VCaP (cell line): ENCODE measurements around the gene COPS9.

Experiments
- H3K27ac ChIP-seq: fragments of 450-650 bp; 2 replicates; pipeline ENCODE4 v1.5.1; 2017
- TF ChIP-seq, protein P1 (sequence below): fragments of 450-650 bp; conservative IDR thresholded peaks from 2 replicates; pipeline ENCODE4 v1.5.1; 2017; ENCODE audit warnings: mild to moderate bottlenecking, moderate library complexity

Gene COPS9

DNA sequence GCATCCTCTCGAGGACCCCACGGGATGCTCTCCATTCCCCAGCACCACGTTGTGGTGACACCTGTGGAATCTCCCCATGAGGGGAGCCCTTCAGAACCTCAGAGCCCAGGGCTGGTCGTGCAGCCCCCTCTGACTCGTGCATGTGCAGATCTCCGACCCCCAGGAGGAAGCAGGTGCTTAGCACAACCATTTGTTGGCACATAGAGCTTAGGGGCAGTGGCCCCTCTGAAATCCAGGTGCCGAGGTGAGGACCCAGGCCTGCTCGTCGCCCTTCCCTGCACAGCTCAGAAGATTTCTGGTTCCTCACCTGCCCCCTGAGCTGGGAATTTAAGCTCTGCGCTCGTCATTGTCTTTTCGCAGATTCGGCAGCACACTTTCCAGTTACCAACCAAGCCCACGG lies 5.6 kb upstream of the COPS9 start:
- no peak overlapping the region for H3K27ac ChIP-seq
- TF ChIP-seq, protein P1, sequence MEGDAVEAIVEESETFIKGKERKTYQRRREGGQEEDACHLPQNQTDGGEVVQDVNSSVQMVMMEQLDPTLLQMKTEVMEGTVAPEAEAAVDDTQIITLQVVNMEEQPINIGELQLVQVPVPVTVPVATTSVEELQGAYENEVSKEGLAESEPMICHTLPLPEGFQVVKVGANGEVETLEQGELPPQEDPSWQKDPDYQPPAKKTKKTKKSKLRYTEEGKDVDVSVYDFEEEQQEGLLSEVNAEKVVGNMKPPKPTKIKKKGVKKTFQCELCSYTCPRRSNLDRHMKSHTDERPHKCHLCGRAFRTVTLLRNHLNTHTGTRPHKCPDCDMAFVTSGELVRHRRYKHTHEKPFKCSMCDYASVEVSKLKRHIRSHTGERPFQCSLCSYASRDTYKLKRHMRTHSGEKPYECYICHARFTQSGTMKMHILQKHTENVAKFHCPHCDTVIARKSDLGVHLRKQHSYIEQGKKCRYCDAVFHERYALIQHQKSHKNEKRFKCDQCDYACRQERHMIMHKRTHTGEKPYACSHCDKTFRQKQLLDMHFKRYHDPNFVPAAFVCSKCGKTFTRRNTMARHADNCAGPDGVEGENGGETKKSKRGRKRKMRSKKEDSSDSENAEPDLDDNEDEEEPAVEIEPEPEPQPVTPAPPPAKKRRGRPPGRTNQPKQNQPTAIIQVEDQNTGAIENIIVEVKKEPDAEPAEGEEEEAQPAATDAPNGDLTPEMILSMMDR = no peak

DNA sequence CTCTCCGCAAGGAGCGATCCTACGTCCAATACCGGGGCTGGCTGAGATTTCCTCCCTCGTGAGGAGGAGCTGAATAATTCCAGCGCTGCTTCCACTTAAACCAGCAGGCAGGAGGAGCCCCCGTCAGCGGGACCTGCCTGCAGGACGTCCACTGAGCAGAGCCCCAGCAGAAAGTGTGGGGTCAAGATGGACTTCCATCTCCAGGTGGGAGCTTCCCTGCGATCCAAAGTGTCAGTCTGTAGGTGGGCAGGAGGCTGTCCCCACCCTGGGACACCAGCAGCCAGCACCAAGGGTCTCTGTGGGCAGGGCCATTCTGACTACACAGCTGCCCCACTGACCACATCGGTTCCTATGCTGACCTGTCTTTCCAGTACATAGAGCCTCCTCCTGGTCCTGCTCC lies 4.8 kb upstream of the COPS9 start:
- TF ChIP-seq, protein P1 = no peak
- no peak overlapping the region for H3K27ac ChIP-seq

DNA sequence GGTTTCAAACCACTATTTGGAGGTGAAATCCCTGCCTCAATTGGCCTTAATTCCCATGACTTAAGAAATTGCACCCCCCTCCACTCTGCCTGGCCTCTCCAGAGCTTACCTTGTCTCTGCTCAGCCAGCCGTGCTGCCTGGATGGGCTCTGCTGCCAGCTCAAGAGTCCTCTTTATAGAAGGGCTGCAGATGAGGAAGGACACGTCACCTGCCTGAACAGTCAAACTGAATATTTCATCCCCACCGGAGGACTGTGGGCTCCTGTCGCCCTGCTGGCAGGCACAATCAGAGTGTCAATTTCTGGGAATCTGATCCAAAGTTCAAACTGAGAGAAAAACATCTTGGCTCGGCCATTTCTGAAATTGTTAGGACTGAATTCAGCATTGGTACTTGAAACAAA lies 4.4 kb upstream of the COPS9 start, which contains the start of gene OTOS:
TSS of gene OTOS (minus strand) at position 148 of the 400 bp plus-strand sequence. CDS start 332 bp downstream, outside the sequence.
- H3K27ac ChIP-seq = no peak within 1 kb of the TSS
- TF ChIP-seq, protein P1 = no peak

DNA sequence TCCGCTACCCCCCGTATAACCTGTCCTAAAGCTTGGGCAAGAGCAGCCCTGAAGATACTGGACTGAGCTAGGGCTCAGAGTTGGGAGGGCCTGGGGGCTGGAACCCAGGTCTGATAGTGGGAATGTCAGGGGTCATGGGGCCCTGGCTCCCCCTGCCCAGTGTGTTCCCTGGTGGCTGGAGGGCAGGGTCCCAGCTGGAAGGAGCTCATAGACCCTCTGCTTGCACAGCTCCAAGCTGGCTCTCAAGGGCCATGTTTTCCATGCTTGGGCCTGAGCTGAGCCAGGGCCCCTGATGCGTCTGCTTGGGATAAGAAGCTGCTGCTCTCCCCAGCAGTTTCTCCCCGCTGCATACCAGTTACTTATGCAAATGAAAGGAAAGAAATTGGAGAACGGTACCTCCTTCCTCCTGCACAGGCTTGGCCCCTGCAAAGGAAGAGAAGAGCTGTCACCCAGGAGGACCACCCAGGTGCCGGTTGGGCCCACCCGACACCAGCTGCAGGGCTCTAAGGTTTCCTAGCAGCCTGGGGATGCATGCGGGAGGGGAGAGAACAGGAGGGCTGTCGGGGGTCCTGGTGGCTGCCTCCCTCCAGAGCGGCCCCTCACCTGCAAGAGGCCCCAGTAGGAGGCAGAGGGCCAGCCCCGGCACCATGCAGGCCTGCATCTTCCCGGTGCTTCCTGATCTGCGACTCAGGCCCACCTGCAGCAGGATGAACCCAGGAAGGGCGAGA lies 3.7 kb upstream of the COPS9 start:
- TF ChIP-seq, protein P1 = no peak
- no peak overlapping the region for H3K27ac ChIP-seq

DNA sequence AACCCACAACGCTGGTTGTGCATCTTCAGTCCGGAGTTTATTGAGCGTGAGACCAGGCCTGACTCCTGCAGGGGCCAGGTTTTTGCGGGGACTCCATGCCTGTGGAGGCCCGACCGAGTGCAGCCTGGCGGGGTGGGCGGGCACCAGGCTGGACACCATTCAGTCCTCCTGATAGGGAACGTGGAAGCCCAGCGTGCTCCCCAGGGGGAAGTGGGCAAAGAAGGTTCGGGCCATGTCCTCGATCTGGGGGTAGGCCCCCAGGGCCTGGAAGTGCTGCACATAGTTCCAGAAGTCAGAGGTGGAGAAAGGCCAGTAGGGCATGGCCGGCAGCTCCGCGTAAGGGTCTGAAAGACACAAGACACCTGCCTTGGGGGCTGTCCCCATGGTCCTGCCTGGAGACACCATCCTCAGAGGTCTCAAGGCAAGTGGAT lies 2.9 kb upstream of the COPS9 start:
- no peak overlapping the region for H3K27ac ChIP-seq
- TF ChIP-seq, protein P1 = no peak

DNA sequence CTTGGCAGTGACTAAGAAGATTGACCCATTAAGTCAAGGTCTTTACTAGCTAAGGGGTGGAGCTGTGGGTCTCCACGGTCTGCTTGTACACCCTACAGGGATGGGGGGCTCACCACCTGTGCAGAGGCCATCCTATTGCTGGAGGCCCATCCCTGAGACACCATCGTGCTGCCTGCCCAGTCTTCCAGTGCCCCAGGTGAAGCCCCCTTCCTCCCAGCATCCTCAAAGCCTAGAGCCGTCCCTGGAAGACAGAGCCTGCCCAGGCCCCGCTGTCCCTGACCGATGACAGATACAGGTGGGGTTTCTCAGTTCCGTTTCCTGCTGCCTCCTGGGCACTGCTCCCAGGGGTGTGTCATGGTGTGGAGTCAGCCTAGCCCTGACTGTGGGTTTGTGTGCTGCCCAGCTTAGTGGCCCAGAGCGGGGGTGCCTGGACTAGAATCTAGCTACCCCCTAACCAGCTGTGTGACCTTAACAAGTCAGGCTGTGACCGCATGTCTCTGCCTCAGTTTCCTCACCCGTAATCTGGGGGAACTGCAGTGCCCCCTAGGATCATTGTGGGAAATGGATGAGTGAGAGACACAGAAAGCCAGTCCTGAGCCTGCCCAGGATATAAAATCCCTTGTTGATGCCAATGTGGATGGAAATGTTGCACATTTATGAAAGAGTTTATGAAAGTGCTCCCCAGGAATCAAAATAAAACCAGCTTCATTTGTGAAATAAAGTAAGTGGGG lies 2.3 kb upstream of the COPS9 start:
- no peak overlapping the region for H3K27ac ChIP-seq
- TF ChIP-seq, protein P1 = no peak

DNA sequence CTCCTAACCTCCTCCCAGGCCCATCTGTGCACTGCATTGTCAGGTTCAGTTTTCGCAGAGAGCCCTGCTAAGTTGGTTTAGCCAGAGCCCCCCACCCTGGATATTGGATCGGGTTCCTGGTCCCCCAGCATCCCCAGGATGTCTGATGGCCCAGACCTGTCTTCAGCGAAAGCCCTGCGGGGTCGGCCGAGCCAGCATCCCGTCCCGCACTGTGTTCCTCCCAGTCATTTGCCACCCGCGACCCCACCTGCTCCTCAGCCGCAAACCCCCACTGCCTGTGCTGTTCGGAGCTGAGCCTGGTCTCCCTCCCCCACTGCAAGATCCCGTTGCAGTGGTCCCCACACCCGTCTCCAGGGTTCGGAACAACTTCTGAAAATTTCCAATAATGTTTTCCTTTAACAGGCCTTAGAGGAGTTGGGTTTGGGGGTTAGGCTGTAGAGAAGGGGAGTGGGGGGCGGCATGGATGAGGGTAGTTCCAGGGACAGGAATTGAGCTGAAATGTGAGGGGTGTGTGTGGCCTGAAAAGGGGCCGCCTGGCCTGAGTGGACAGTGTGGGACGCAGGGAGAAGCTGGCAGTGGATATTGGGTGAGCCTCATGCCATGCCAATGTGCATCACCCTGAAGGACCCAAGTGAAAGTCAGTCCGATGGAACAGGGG lies 1.6 kb upstream of the COPS9 start:
- no peak overlapping the region for H3K27ac ChIP-seq
- TF ChIP-seq, protein P1 = no peak
